ENCODE measurements around the gene ANKRD60. TPM values are rescaled to one million over a fixed set of nuclear protein-coding genes. Genes with fewer than 3 reads are reported as not detected.

The ANKRD60 gene
- total and polyA plus RNA-seq, 7 experiments from 2014 or later, result not detected

GRCh38 chr20:58219342-58219700 is 9.1 kb downstream of the ANKRD60 start:
- ATAC-seq (no peak), DNase-seq (no peak)
- Histone ChIP-seq H3K27me3 (ENCODE audit: control insufficient read depth in 2 of 2, insufficient read depth in 2 of 2, low read length in 2 of 2) (no peaks in the 10 kb centered on the region), H3K9me3 (ENCODE audit: control insufficient read depth in 2 of 3, low read length in 3 of 3) (peaks cover 0 to 11% (median 0%) of the 10 kb centered on the region in 3 experiments), H3K4me3 (ENCODE audit: low read length) (no peak overlapping the region), H3K4me1 (ENCODE audit: control insufficient read depth in 2 of 2, insufficient read depth in 2 of 2, low read length in 2 of 2) (no peaks in the 10 kb centered on the region), H3K27ac (ENCODE audit: low read depth, low read length) (no peak overlapping the region), H3K36me3 (ENCODE audit: control insufficient read depth in 2 of 3, insufficient read depth in 3 of 3, low read length in 3 of 3) (no peaks in the 10 kb centered on the region)
- POLR2A ChIA-PET, result no interaction called here
- peaks cover 0 to 20% (median 10%) of the 10 kb centered on the region in 11 donors for H3K9me3 Mint-ChIP-seq
- peaks cover 11 to 58% (median 44%) of the 10 kb centered on the region in 5 donors for H3K27me3 Mint-ChIP-seq
- H3K27ac Mint-ChIP-seq, result no peak overlapping the region
- CTCF ChIA-PET, result interaction anchor here (1.4 kb wide), 1 partner anchor 8 kb away, joined by 7 read pairs; no protein-coding TSS in a partner anchor
- no peak overlapping the region for H3K4me3 Mint-ChIP-seq
- intact Hi-C loops (cut with micrococcal nuclease), result no loop called here
- H3K4me1 Mint-ChIP-seq, result peaks cover 0 to 9% (median 2%) of the 10 kb centered on the region in 7 donors
- H3K36me3 Mint-ChIP-seq, result peaks cover 0 to 11% (median 4%) of the 10 kb centered on the region in 5 donors

- H3K4me3 Mint-ChIP-seq, result no peak overlapping the region
- POLR2A ChIA-PET, result no interaction called here
- DNase-seq (no peak), ATAC-seq (no peak)
- H3K36me3 Mint-ChIP-seq, result peaks cover 0 to 11% (median 4%) of the 10 kb centered on the region in 5 donors
- no peak overlapping the region for H3K27ac ChIP-seq (ENCODE audit: low read depth, low read length)
- peaks cover 13 to 58% (median 43%) of the 10 kb centered on the region in 5 donors for H3K27me3 Mint-ChIP-seq
- CTCF ChIA-PET, result interaction anchor here (0.8 to 1.4 kb wide), 2 partner anchors 8 to 11 kb away, joined by 3 to 7 read pairs; no protein-coding TSS in a partner anchor
- H3K36me3 ChIP-seq (ENCODE audit: control insufficient read depth in 2 of 3, insufficient read depth in 3 of 3, low read length in 3 of 3), result no peaks in the 10 kb centered on the region
- H3K27me3 ChIP-seq (ENCODE audit: control insufficient read depth in 2 of 2, insufficient read depth in 2 of 2, low read length in 2 of 2), result no peaks in the 10 kb centered on the region
- H3K4me3 ChIP-seq (ENCODE audit: low read length), result no peak overlapping the region
- no peaks in the 10 kb centered on the region for H3K4me1 ChIP-seq (ENCODE audit: control insufficient read depth in 2 of 2, insufficient read depth in 2 of 2, low read length in 2 of 2)
- intact Hi-C loops (cut with micrococcal nuclease), result no loop called here
- peaks cover 0 to 9% (median 2%) of the 10 kb centered on the region in 7 donors for H3K4me1 Mint-ChIP-seq
- H3K9me3 ChIP-seq (ENCODE audit: control insufficient read depth in 2 of 3, low read length in 3 of 3), result peaks cover 0 to 11% (median 0%) of the 10 kb centered on the region in 3 experiments
- H3K9me3 Mint-ChIP-seq, result peaks cover 0 to 20% (median 10%) of the 10 kb centered on the region in 11 donors
- no peak overlapping the region for H3K27ac Mint-ChIP-seq
Measured at GRCh38 chr20:58218665-58219341, 9.7 kb downstream of the ANKRD60 start.

GRCh38 chr20:58216334-58216733 is 12.1 kb downstream of the ANKRD60 start:
- ATAC-seq (no peak), DNase-seq (no peak)
- peaks cover 0 to 20% (median 10%) of the 10 kb centered on the region in 11 donors for H3K9me3 Mint-ChIP-seq
- Histone ChIP-seq H3K27ac (ENCODE audit: low read depth, low read length) (no peak overlapping the region), H3K4me3 (ENCODE audit: low read length) (no peak overlapping the region), H3K9me3 (ENCODE audit: control insufficient read depth in 2 of 3, low read length in 3 of 3) (peaks cover 0 to 11% (median 0%) of the 10 kb centered on the region in 3 experiments), H3K27me3 (ENCODE audit: control insufficient read depth in 2 of 2, insufficient read depth in 2 of 2, low read length in 2 of 2) (no peaks in the 10 kb centered on the region), H3K4me1 (ENCODE audit: control insufficient read depth in 2 of 2, insufficient read depth in 2 of 2, low read length in 2 of 2) (no peaks in the 10 kb centered on the region), H3K36me3 (ENCODE audit: control insufficient read depth in 2 of 3, insufficient read depth in 3 of 3, low read length in 3 of 3) (no peaks in the 10 kb centered on the region)
- no peak overlapping the region for H3K27ac Mint-ChIP-seq
- intact Hi-C loops (cut with micrococcal nuclease), result no loop called here
- CTCF ChIA-PET, result interaction anchor here (0.6 kb wide), 1 partner anchor 187 kb away, joined by 3 read pairs; no protein-coding TSS in a partner anchor
- H3K27me3 Mint-ChIP-seq, result peaks cover 13 to 46% (median 32%) of the 10 kb centered on the region in 5 donors
- H3K4me3 Mint-ChIP-seq, result no peak overlapping the region
- POLR2A ChIA-PET, result interaction anchor here (0.8 kb wide), 1 partner anchor 589 kb away, joined by 3 read pairs; no protein-coding TSS in a partner anchor
- H3K4me1 Mint-ChIP-seq, result peaks cover 0 to 2% (median under 1%) of the 10 kb centered on the region in 7 donors
- peaks cover 0 to 8% (median 4%) of the 10 kb centered on the region in 5 donors for H3K36me3 Mint-ChIP-seq

GRCh38 chr20:58215116-58215515 is 13.3 kb downstream of the ANKRD60 start:
- Histone ChIP-seq H3K4me3 (ENCODE audit: low read length) (no peak overlapping the region), H3K4me1 (ENCODE audit: control insufficient read depth in 2 of 2, insufficient read depth in 2 of 2, low read length in 2 of 2) (no peaks in the 10 kb centered on the region), H3K36me3 (ENCODE audit: control insufficient read depth in 2 of 3, insufficient read depth in 3 of 3, low read length in 3 of 3) (no peaks in the 10 kb centered on the region), H3K27ac (ENCODE audit: low read depth, low read length) (no peak overlapping the region), H3K9me3 (ENCODE audit: control insufficient read depth in 2 of 3, low read length in 3 of 3) (peaks cover 0 to 11% (median 0%) of the 10 kb centered on the region in 3 experiments), H3K27me3 (ENCODE audit: control insufficient read depth in 2 of 2, insufficient read depth in 2 of 2, low read length in 2 of 2) (no peaks in the 10 kb centered on the region)
- peaks cover 0 to 7% (median 3%) of the 10 kb centered on the region in 5 donors for H3K36me3 Mint-ChIP-seq
- H3K4me1 Mint-ChIP-seq, result no peaks in the 10 kb centered on the region
- ChIA-PET POLR2A (no interaction called here), CTCF (interaction anchor here (0.6 to 0.8 kb wide), 2 partner anchors 585 to 622 kb away, joined by 3 read pairs; no protein-coding TSS in a partner anchor)
- no peak overlapping the region for H3K4me3 Mint-ChIP-seq
- H3K27ac Mint-ChIP-seq, result no peak overlapping the region
- H3K27me3 Mint-ChIP-seq, result peaks cover 12 to 37% (median 27%) of the 10 kb centered on the region in 5 donors
- intact Hi-C loops (cut with micrococcal nuclease), result no loop called here
- DNase-seq, result no peak
- peaks cover 0 to 19% (median 9%) of the 10 kb centered on the region in 11 donors for H3K9me3 Mint-ChIP-seq
- no peak for ATAC-seq

GRCh38 chr20:58214310-58214709 is 14.1 kb downstream of the ANKRD60 start:
- Mint-ChIP-seq H3K27ac (no peak overlapping the region), H3K9me3 (peaks cover 0 to 14% (median 8%) of the 10 kb centered on the region in 11 donors), H3K27me3 (peaks cover 5 to 28% (median 19%) of the 10 kb centered on the region in 5 donors), H3K4me3 (no peak overlapping the region), H3K36me3 (peaks cover 0 to 7% (median 3%) of the 10 kb centered on the region in 5 donors), H3K4me1 (peaks cover 0 to 4% (median 0%) of the 10 kb centered on the region in 7 donors)
- ATAC-seq, result no peak
- peaks cover 0 to 3% of the 10 kb centered on the region in 2 donors for H3K4me1 ChIP-seq (ENCODE audit: control insufficient read depth in 2 of 2, insufficient read depth in 2 of 2, low read length in 2 of 2)
- no peak overlapping the region for H3K4me3 ChIP-seq (ENCODE audit: low read length)
- ChIA-PET POLR2A (no interaction called here), CTCF (no interaction called here)
- H3K27ac ChIP-seq (ENCODE audit: low read depth, low read length), result no peak overlapping the region
- no peaks in the 10 kb centered on the region for H3K36me3 ChIP-seq (ENCODE audit: control insufficient read depth in 2 of 3, insufficient read depth in 3 of 3, low read length in 3 of 3)
- intact Hi-C loops (cut with micrococcal nuclease), result no loop called here
- H3K9me3 ChIP-seq (ENCODE audit: control insufficient read depth in 2 of 3, low read length in 3 of 3), result peaks cover 0 to 10% (median 0%) of the 10 kb centered on the region in 3 experiments
- no peak for DNase-seq
- no peaks in the 10 kb centered on the region for H3K27me3 ChIP-seq (ENCODE audit: control insufficient read depth in 2 of 2, insufficient read depth in 2 of 2, low read length in 2 of 2)

GRCh38 chr20:58213716-58214115 is 14.7 kb downstream of the ANKRD60 start:
- DNase-seq (no peak), ATAC-seq (no peak)
- Mint-ChIP-seq H3K27ac (no peak overlapping the region), H3K36me3 (peaks cover 0 to 1% (median 0%) of the 10 kb centered on the region in 5 donors), H3K4me3 (no peak overlapping the region), H3K4me1 (peaks cover 0 to 4% (median 0%) of the 10 kb centered on the region in 7 donors), H3K9me3 (peaks cover 0 to 8% (median 3%) of the 10 kb centered on the region in 11 donors), H3K27me3 (peaks cover 0 to 23% (median 19%) of the 10 kb centered on the region in 5 donors)
- POLR2A ChIA-PET, result no interaction called here
- Histone ChIP-seq H3K27ac (ENCODE audit: low read depth, low read length) (no peak overlapping the region), H3K36me3 (ENCODE audit: control insufficient read depth in 2 of 3, insufficient read depth in 3 of 3, low read length in 3 of 3) (no peaks in the 10 kb centered on the region), H3K4me1 (ENCODE audit: control insufficient read depth in 2 of 2, insufficient read depth in 2 of 2, low read length in 2 of 2) (peaks cover 0 to 3% of the 10 kb centered on the region in 2 donors), H3K27me3 (ENCODE audit: control insufficient read depth in 2 of 2, insufficient read depth in 2 of 2, low read length in 2 of 2) (no peaks in the 10 kb centered on the region), H3K9me3 (ENCODE audit: control insufficient read depth in 2 of 3, low read length in 3 of 3) (peaks cover 0 to 4% (median 0%) of the 10 kb centered on the region in 3 experiments), H3K4me3 (ENCODE audit: low read length) (no peak overlapping the region)
- CTCF ChIA-PET, result no interaction called here
- intact Hi-C loops (cut with micrococcal nuclease), result no loop called here

Measured in naive thymus-derived CD4-positive, alpha-beta T cell (primary cell).